Nephron (organoid): Measurements from ENCODE around the gene MCEMP1.

Experiments
- H3K27ac Mint-ChIP-seq, 3 experiments: 2 replicates each; pipeline ENCODE4 v1.8.0; 2020; ENCODE audit warnings: mixed read lengths in 3 of 3, mild to moderate bottlenecking in 2 of 3, moderate library complexity in 1 of 3
- H3K27me3 Mint-ChIP-seq: 2 replicates; pipeline ENCODE4 v1.8.0; 2021; ENCODE audit warnings: low read depth, mild to moderate bottlenecking, moderate library complexity, mixed read lengths
- H3K36me3 Mint-ChIP-seq: 2 replicates; pipeline ENCODE4 v1.8.0; 2020; ENCODE audit warnings: low read depth, mixed read lengths
- H3K4me1 Mint-ChIP-seq: 2 replicates; pipeline ENCODE4 v1.8.0; 2020; ENCODE audit warnings: mixed read lengths
- H3K4me3 Mint-ChIP-seq, 3 experiments: 2 replicates each; pipeline ENCODE4 v1.8.0; 2020; ENCODE audit warnings: mild to moderate bottlenecking in 3 of 3, mixed read lengths in 3 of 3, moderate library complexity in 2 of 3
- H3K9me3 Mint-ChIP-seq: 2 replicates; pipeline ENCODE4 v1.8.0; 2020; ENCODE audit warnings: mixed read lengths
- CTCF ChIP-seq, 3 experiments: fragments of 200-600 bp; sonication (generic); IDR thresholded peaks; one replicate each; pipeline ENCODE4 v1.5.0; 2021; ENCODE audit warnings: antibody characterized with exemption in 3 of 3; ENCODE audit not compliant: unreplicated experiment in 3 of 3

The MCEMP1 gene

GRCh38 chr19:7699417-7700401, 22.8 kb downstream of the MCEMP1 start:
- no peaks in the 10 kb centered on the region for H3K4me1 Mint-ChIP-seq
- no peak for TF ChIP-seq CTCF (IDR thresholded peaks at IDR 0.05; ENCODE audit: unreplicated experiment in 3 of 3)
- H3K27me3 Mint-ChIP-seq: peaks cover 35% of the 10 kb centered on the region
- H3K27ac Mint-ChIP-seq: no peak overlapping the region
- no peaks in the 10 kb centered on the region for H3K9me3 Mint-ChIP-seq
- no peak overlapping the region for H3K4me3 Mint-ChIP-seq
- no peaks in the 10 kb centered on the region for H3K36me3 Mint-ChIP-seq

- no peak overlapping the region for H3K27ac Mint-ChIP-seq
- H3K27me3 Mint-ChIP-seq: peaks cover 35% of the 10 kb centered on the region
- H3K36me3 Mint-ChIP-seq: no peaks in the 10 kb centered on the region
- no peaks in the 10 kb centered on the region for H3K4me1 Mint-ChIP-seq
- H3K9me3 Mint-ChIP-seq: no peaks in the 10 kb centered on the region
- no peak overlapping the region for H3K4me3 Mint-ChIP-seq
- TF ChIP-seq CTCF (IDR thresholded peaks at IDR 0.05; ENCODE audit: unreplicated experiment in 3 of 3): no peak
These were observed 24.3 kb downstream of the MCEMP1 start for GRCh38 chr19:7701049-7701653.

GRCh38 chr19:7701654-7702457, 25.0 kb downstream of the MCEMP1 start, which contains the start of gene FCER2:
Gene FCER2, minus strand, starts transcription at chr19:7702131. Its CDS starts 2,371 bp downstream, at chr19:7699760.
- no peak within 1 kb of the TSS for H3K27ac Mint-ChIP-seq
- H3K4me1 Mint-ChIP-seq: no peaks in the 10 kb centered on the region
- H3K9me3 Mint-ChIP-seq: no peaks in the 10 kb centered on the region
- TF ChIP-seq CTCF (IDR thresholded peaks at IDR 0.05; ENCODE audit: unreplicated experiment in 3 of 3): no peak
- peaks cover 35% of the 10 kb centered on the region for H3K27me3 Mint-ChIP-seq
- H3K4me3 Mint-ChIP-seq: no peak within 1 kb of the TSS
- H3K36me3 Mint-ChIP-seq: no peaks in the 10 kb centered on the region

GRCh38 chr19:7703332-7703731, 26.4 kb downstream of the MCEMP1 start:
- Mint-ChIP-seq H3K4me3 (no peak overlapping the region), H3K4me1 (no peaks in the 10 kb centered on the region), H3K27me3 (peaks cover 28% of the 10 kb centered on the region), H3K9me3 (no peaks in the 10 kb centered on the region), H3K27ac (no peak overlapping the region), H3K36me3 (no peaks in the 10 kb centered on the region)
- TF ChIP-seq CTCF (IDR thresholded peaks at IDR 0.05; ENCODE audit: unreplicated experiment in 3 of 3): no peak

- no peak for TF ChIP-seq CTCF (IDR thresholded peaks at IDR 0.05; ENCODE audit: unreplicated experiment in 3 of 3)
- Mint-ChIP-seq H3K4me3 (no peak overlapping the region), H3K36me3 (no peaks in the 10 kb centered on the region)
These were observed 27.6 kb downstream of the MCEMP1 start for GRCh38 chr19:7704280-7705060.

More at GRCh38 chr19:7704280-7705060, 27.6 kb downstream of the MCEMP1 start:
- Mint-ChIP-seq H3K4me1 (no peaks in the 10 kb centered on the region), H3K27me3 (peaks cover 17% of the 10 kb centered on the region), H3K27ac (no peak overlapping the region), H3K9me3 (no peaks in the 10 kb centered on the region)
